B cell (primary cell): ENCODE results near the gene ESPNL. TPM values are rescaled to one million over a fixed set of nuclear protein-coding genes. Genes with fewer than 3 reads are reported as not detected.
A peak's percentile ranks its signal among the peaks of the same experiment; 100 is the strongest.

Experiments used
- ATAC-seq: fragments of 200-7000 bp; cut with Tn5 transposase; one replicate; pipeline ENCODE4 v1.10.0; 2021; ENCODE audit warnings: low read depth, mild to moderate bottlenecking, moderate number of reproducible peaks, moderate library complexity
- CTCF ChIA-PET: fragments of 350-600 bp; sonication (Branson Sonifier 250); formaldehyde crosslinking; loops from one replicate; lab custom pipeline; 2021; ENCODE audit warnings: antibody characterized with exemption, inconsistent platforms; lab: Charles Lee
- POLR2A ChIA-PET: fragments of 350-600 bp; sonication (Branson Sonifier 250); formaldehyde crosslinking; loops from one replicate; lab custom pipeline; 2021; ENCODE audit warnings: antibody characterized with exemption; lab: Charles Lee
- DNase-seq: peaks from one replicate; pipeline ENCODE4 v3.0.0; 2013
- H2AFZ ChIP-seq: 2 replicates; pipeline ENCODE4 v1.6.1; 2012; ENCODE audit warnings: mild to moderate bottlenecking, low read depth, low read length; ENCODE audit not compliant: insufficient read depth, poor library complexity, severe bottlenecking
- H3K27ac ChIP-seq, 2 donors: 1 replicate in 1 of 2; 2 replicates in 1 of 2; pipeline ENCODE4 v1.5.1; 2012 to 2013; ENCODE audit warnings: low read length in 2 of 2, mild to moderate bottlenecking in 2 of 2, moderate library complexity in 1 of 2
- H3K27me3 ChIP-seq, 4 experiments: fragments of 200-600 bp in 1 of 4; sonication (generic) in 1 of 4; replicated peaks in 1 of 4; 1 replicate in 2 of 4; 2 replicates in 2 of 4; pipeline versions ENCODE4 v1.6.1 to v1.7.0; 2013 to 2016; ENCODE audit warnings: low read length in 3 of 4, mild to moderate bottlenecking in 2 of 4, mixed read lengths in 1 of 4, moderate library complexity in 1 of 4; ENCODE audit not compliant: insufficient read depth in 4 of 4, control insufficient read depth in 3 of 4; ENCODE audit errors: control extremely low read depth in 1 of 4
- H3K36me3 ChIP-seq, 2 experiments: replicated peaks in 1 of 2; 1 replicate in 1 of 2; 2 replicates in 1 of 2; pipeline versions ENCODE4 v1.6.1 to v1.7.1; 2013; ENCODE audit warnings: low read length in 1 of 2; ENCODE audit not compliant: insufficient read depth in 2 of 2, control insufficient read depth in 1 of 2; ENCODE audit errors: control extremely low read depth in 1 of 2, extremely low read depth in 1 of 2
- H3K4me1 ChIP-seq, 2 donors: fragments of 200-600 bp in 1 of 2; sonication (generic) in 1 of 2; 1 replicate in 1 of 2; 2 replicates in 1 of 2; pipeline versions ENCODE4 v1.5.1 to v1.6.1; 2013 to 2017; ENCODE audit warnings: low read length in 2 of 2; ENCODE audit not compliant: control insufficient read depth in 2 of 2, insufficient read depth in 2 of 2
- H3K4me2 ChIP-seq: replicated peaks from 2 replicates; pipeline ENCODE3; 2012; ENCODE audit warnings: mild to moderate bottlenecking, low read depth, low read length; ENCODE audit not compliant: poor library complexity, severe bottlenecking
- H3K4me3 ChIP-seq, 5 experiments: fragments of 200-600 bp in 1 of 5; sonication (generic) in 1 of 5; 1 replicate in 3 of 5; 2 replicates in 2 of 5; pipeline versions ENCODE4 v1.5.1 to v1.7.0; 2011 to 2016; ENCODE audit warnings: low read length in 4 of 5, mild to moderate bottlenecking in 4 of 5, low read depth in 2 of 5, control low read depth in 1 of 5, moderate library complexity in 1 of 5; ENCODE audit not compliant: insufficient read depth in 1 of 5; ENCODE audit errors: control extremely low read depth in 1 of 5, extremely low read depth in 1 of 5
- H3K79me2 ChIP-seq: fragments of 200-600 bp; sonication (generic); one replicate; pipeline ENCODE4 v1.6.0; 2016; ENCODE audit warnings: low read length; ENCODE audit not compliant: control insufficient read depth, insufficient read depth
- H3K9ac ChIP-seq: fragments of 200-600 bp; sonication (generic); 2 replicates; pipeline ENCODE4 v1.6.1; 2017; ENCODE audit warnings: mild to moderate bottlenecking, low read length, moderate library complexity
- H3K9me3 ChIP-seq, 3 donors: one replicate each; pipeline versions ENCODE4 v1.6.1 to v1.7.1; 2013; ENCODE audit warnings: low read length in 2 of 3; ENCODE audit not compliant: control insufficient read depth in 2 of 3, insufficient read depth in 1 of 3; ENCODE audit errors: control extremely low read depth in 1 of 3
- H4K20me1 ChIP-seq: 2 replicates; pipeline ENCODE4 v1.6.0; 2012; ENCODE audit warnings: mild to moderate bottlenecking, low read length; ENCODE audit not compliant: insufficient read depth, control insufficient read depth, poor library complexity, severe bottlenecking
- H3K27ac Mint-ChIP-seq: one replicate; pipeline ENCODE4 v1.8.0; 2021; ENCODE audit warnings: mixed read lengths
- H3K27me3 Mint-ChIP-seq: one replicate; pipeline ENCODE4 v1.8.0; 2021; ENCODE audit warnings: mixed read lengths
- H3K4me1 Mint-ChIP-seq: one replicate; pipeline ENCODE4 v1.8.0; 2021; ENCODE audit warnings: mixed read lengths
- H3K4me3 Mint-ChIP-seq: one replicate; pipeline ENCODE4 v1.8.0; 2021; ENCODE audit warnings: mixed read lengths
- H3K9me3 Mint-ChIP-seq: one replicate; pipeline ENCODE4 v1.8.0; 2022; ENCODE audit warnings: mixed read lengths; ENCODE audit not compliant: insufficient read depth
- EZH2 ChIP-seq: IDR thresholded peaks from 2 replicates; pipeline ENCODE4 v1.6.1; 2012; ENCODE audit warnings: borderline replicate concordance, low read depth, mild to moderate bottlenecking, moderate library complexity, low read length; ENCODE audit not compliant: insufficient read depth, poor library complexity, severe bottlenecking
- WGBS: methylation state at CpG from one replicate; pipeline ENCODE4 v1.1.5; 2013; ENCODE audit warnings: missing lambda C conversion rate; ENCODE audit not compliant: insufficient coverage; 5-methylcytosine and 5-hydroxymethylcytosine counted together
- intact Hi-C: fragments of 100-400 bp; cut with micrococcal nuclease; formaldehyde crosslinking; loops from one replicate; pipeline ENCODE4 v1.10.0; 2022
- polyA plus RNA-seq: library from polyadenylated mRNA; depleted of rRNA; stranded (reverse); fragments of >200 nt; gene quantifications from 2 replicates; pipeline ENCODE4 v1.2.3, GENCODE V29; 2012
- total RNA-seq, 2 donors: library from RNA; stranded (reverse); fragments of 120-200 nt in 1 of 2; gene quantifications; 1 replicate in 1 of 2; 2 replicates in 1 of 2; pipeline versions ENCODE4 v1.2.3 to v1.2.4, GENCODE V29; 2013 to 2022
- TF ChIP-seq, protein P1 (sequence below): fragments of 200-600 bp; IDR thresholded peaks from one replicate; pipeline ENCODE4 v1.8.0; 2022; ENCODE audit warnings: antibody characterized with exemption, mild to moderate bottlenecking

The ESPNL gene
- total and polyA plus RNA-seq, 2 donors (not counting 1 experiment from before 2014, with no cell fraction given): 1.6 to 2.5 TPM

DNA sequence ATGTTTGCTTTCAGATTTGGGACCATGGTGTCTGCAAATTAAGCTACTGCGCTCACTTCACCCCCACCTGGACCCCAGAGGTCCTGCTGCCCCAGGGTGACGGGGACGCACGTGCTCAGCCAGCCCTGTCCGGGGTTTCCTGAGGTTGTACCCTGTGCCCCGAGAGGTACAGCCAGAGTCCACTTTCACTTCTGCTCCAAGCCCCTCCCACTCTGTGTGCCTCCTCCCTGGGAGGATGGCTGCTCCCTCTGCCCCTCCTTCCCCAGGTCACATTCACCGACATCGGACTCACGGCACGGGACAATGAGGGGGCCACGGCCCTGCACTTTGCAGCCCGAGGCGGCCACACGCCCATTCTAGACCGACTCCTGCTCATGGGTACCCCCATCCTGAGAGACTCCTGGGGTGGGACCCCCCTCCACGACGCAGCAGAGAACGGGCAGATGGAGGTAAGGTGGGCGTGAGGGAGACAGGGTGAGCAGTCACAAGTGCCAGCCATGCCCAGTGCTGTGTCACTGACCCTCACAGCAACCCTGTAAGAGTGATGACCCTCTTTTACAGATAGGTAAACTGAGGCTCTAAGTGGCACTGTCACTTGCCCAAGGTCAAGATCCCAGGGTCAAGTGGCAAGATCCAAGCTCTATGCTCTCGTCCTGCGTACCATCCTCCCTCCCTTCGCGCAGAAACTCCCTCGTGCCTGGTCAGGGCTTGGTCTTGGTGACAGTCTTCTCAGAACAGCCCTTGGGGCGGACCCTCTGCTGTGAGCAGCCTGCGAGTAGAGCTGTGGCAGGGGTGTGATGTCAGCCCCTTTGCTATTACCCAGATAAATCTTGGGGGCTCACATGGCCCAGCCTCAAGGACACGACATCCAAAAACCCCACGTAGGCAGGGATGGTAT is 7.6 kb downstream of the ESPNL start:
- Histone ChIP-seq H3K27me3 (no peaks in the 10 kb centered on the region), H4K20me1 (no peaks in the 10 kb centered on the region), H3K4me2 (peak overlapping the region; percentile 81), H3K27ac (peak overlapping the region; percentile 44 to 71), H2AFZ (peak overlapping the region; percentile 75), H3K4me3 (peak overlapping the region in 4 of 5 experiments; percentile 26 to 62 (median 34)), H3K79me2 (no peaks in the 10 kb centered on the region), H3K9me3 (peaks cover 0 to 9% (median under 1%) of the 10 kb centered on the region in 3 donors), H3K4me1 (peaks cover 35 to 45% of the 10 kb centered on the region in 2 donors), H3K9ac (peak overlapping the region; percentile 59), H3K36me3 (no peaks in the 10 kb centered on the region)
- intact Hi-C loops: loop anchor here (1.0 to 2.0 kb wide), 3 partner anchors 9 to 139 kb away; partner anchors contain the start of gene SCLY
- 54% methylated on average over 19 of the region's 28 CpGs for WGBS
- TF ChIP-seq, protein P1, sequence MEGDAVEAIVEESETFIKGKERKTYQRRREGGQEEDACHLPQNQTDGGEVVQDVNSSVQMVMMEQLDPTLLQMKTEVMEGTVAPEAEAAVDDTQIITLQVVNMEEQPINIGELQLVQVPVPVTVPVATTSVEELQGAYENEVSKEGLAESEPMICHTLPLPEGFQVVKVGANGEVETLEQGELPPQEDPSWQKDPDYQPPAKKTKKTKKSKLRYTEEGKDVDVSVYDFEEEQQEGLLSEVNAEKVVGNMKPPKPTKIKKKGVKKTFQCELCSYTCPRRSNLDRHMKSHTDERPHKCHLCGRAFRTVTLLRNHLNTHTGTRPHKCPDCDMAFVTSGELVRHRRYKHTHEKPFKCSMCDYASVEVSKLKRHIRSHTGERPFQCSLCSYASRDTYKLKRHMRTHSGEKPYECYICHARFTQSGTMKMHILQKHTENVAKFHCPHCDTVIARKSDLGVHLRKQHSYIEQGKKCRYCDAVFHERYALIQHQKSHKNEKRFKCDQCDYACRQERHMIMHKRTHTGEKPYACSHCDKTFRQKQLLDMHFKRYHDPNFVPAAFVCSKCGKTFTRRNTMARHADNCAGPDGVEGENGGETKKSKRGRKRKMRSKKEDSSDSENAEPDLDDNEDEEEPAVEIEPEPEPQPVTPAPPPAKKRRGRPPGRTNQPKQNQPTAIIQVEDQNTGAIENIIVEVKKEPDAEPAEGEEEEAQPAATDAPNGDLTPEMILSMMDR: peak; percentile 1
- TF ChIP-seq EZH2: no peak
- POLR2A ChIA-PET: interaction anchor here (0.6 to 1.2 kb wide), 5 partner anchors 8 to 291 kb away, joined by 3 to 5 read pairs (median 4); partner anchors contain the start of gene ESPNL
- Mint-ChIP-seq H3K27me3 (no peaks in the 10 kb centered on the region), H3K4me1 (peaks cover 29% of the 10 kb centered on the region), H3K27ac (peak overlapping the region; percentile 92), H3K9me3 (peaks cover 1% of the 10 kb centered on the region), H3K4me3 (peak overlapping the region; percentile 94)
- peak; percentile 89 for DNase-seq
- CTCF ChIA-PET: interaction anchor here (1.0 to 1.9 kb wide), 4 partner anchors 17 to 250 kb away, joined by 3 to 8 read pairs (median 4); no protein-coding TSS in a partner anchor
- ATAC-seq: peak; percentile 94
